ENCODE data around the gene WIPI1.
A peak's percentile ranks its signal among the peaks of the same experiment; 100 is the strongest.

WIPI1 gene

GRCh38 chr17:68439656-68440290 lies 17.5 kb downstream of the WIPI1 start:
- no peak for DNase-seq (ENCODE audit: low read depth in 2 of 2)

- DNase-seq (ENCODE audit: low read depth in 2 of 2), result no peak
These were observed 19.1 kb downstream of the WIPI1 start for GRCh38 chr17:68437979-68438822.

- DNase-seq (ENCODE audit: low read depth in 2 of 2), result peak; percentile 66 to 76
These were observed 21.1 kb downstream of the WIPI1 start for GRCh38 chr17:68435876-68436842.

- no peak for DNase-seq (ENCODE audit: low read depth in 2 of 2)
These were observed 21.9 kb downstream of the WIPI1 start for GRCh38 chr17:68435361-68435760.

- DNase-seq (ENCODE audit: low read depth in 2 of 2), result no peak
These were observed 23.3 kb downstream of the WIPI1 start for GRCh38 chr17:68433911-68434508.

- DNase-seq (ENCODE audit: low read depth in 2 of 2), result no peak
These were observed 24.1 kb downstream of the WIPI1 start for GRCh38 chr17:68433211-68433610.

- DNase-seq (ENCODE audit: low read depth in 2 of 2), result no peak
These were observed 25.0 kb downstream of the WIPI1 start for GRCh38 chr17:68432086-68432864.

GRCh38 chr17:68431661-68432071 lies 25.6 kb downstream of the WIPI1 start:
- DNase-seq (ENCODE audit: low read depth in 2 of 2), result peak in 1 of 2 donors; percentile 18

GRCh38 chr17:68431045-68431608 lies 26.2 kb downstream of the WIPI1 start:
- no peak for DNase-seq (ENCODE audit: low read depth in 2 of 2)

- no peak for DNase-seq (ENCODE audit: low read depth in 2 of 2)
These were observed 27.4 kb downstream of the WIPI1 start for GRCh38 chr17:68429881-68430280.

- DNase-seq (ENCODE audit: low read depth in 2 of 2), result no peak
These were observed 28.7 kb downstream of the WIPI1 start for GRCh38 chr17:68428498-68429172.

GRCh38 chr17:68427575-68427974 lies 29.7 kb downstream of the WIPI1 start:
- no peak for DNase-seq (ENCODE audit: low read depth in 2 of 2)

- DNase-seq (ENCODE audit: low read depth in 2 of 2), result no peak
These were observed 31.3 kb downstream of the WIPI1 start for GRCh38 chr17:68425979-68426378.

- DNase-seq (ENCODE audit: low read depth in 2 of 2), result no peak
These were observed 32.4 kb downstream of the WIPI1 start for GRCh38 chr17:68424861-68425260.

- DNase-seq (ENCODE audit: low read depth in 2 of 2), result no peak
These were observed 33.1 kb downstream of the WIPI1 start for GRCh38 chr17:68424203-68424602.

- DNase-seq (ENCODE audit: low read depth in 2 of 2), result no peak
These were observed 34.0 kb downstream of the WIPI1 start for GRCh38 chr17:68423251-68423650.

GRCh38 chr17:68422821-68423220 lies 34.5 kb downstream of the WIPI1 start:
- DNase-seq (ENCODE audit: low read depth in 2 of 2), result no peak

- DNase-seq (ENCODE audit: low read depth in 2 of 2), result no peak
These were observed 35.8 kb downstream of the WIPI1 start for GRCh38 chr17:68421486-68421885.

- DNase-seq (ENCODE audit: low read depth in 2 of 2), result no peak
These were observed 37.2 kb downstream of the WIPI1 start for GRCh38 chr17:68420065-68420464.

- DNase-seq (ENCODE audit: low read depth in 2 of 2), result no peak
These were observed 38.4 kb downstream of the WIPI1 start for GRCh38 chr17:68418876-68419275.
